Uterus (tissue), 2 donors: ENCODE measurements around the gene TMEM273.

Experiments used
- CTCF ChIP-seq, 4 experiments: fragments of 200-600 bp in 2 of 4; fragments of 450-650 bp in 2 of 4; sonication (generic) in 2 of 4; IDR thresholded peaks; one replicate each; pipeline ENCODE4 v1.5.1; 2016 to 2019; ENCODE audit warnings: antibody characterized with exemption in 4 of 4, mild to moderate bottlenecking in 2 of 4, moderate library complexity in 1 of 4
- POLR2A ChIP-seq, 2 donors: fragments of 450-650 bp; IDR thresholded peaks; one replicate each; pipeline ENCODE4 v1.6.1; 2016; ENCODE audit warnings: antibody characterized with exemption in 2 of 2, mild to moderate bottlenecking in 1 of 2, moderate library complexity in 1 of 2

GRCh38 chr10:49164559-49165188 is 23.5 kb downstream of the TMEM273 start:
- TF ChIP-seq POLR2A (IDR thresholded peaks at IDR 0.05) (no peak), CTCF (IDR thresholded peaks at IDR 0.05) (peak; percentile 22 to 54 (median 39))
